Parathyroid adenoma (tissue), 2 donors: Measurements from ENCODE around the gene SUPT6H.

Experiments used
- H2AFZ ChIP-seq: fragments of 300-600 bp; sonication (generic); one replicate; pipeline ENCODE4 v1.7.0; 2017; ENCODE audit warnings: antibody characterized with exemption, mild to moderate bottlenecking
- H3K27ac ChIP-seq: fragments of 300-600 bp; sonication (generic); one replicate; pipeline ENCODE4 v1.7.0; 2017
- H3K27me3 ChIP-seq: fragments of 300-600 bp; sonication (generic); one replicate; pipeline ENCODE4 v1.7.0; 2017; ENCODE audit warnings: low read length; ENCODE audit not compliant: control insufficient read depth, insufficient read depth
- H3K36me3 ChIP-seq: fragments of 300-600 bp; sonication (generic); one replicate; pipeline ENCODE4 v1.7.0; 2017; ENCODE audit warnings: low read length; ENCODE audit not compliant: control insufficient read depth, insufficient read depth
- H3K4me1 ChIP-seq: fragments of 300-600 bp; sonication (generic); one replicate; pipeline ENCODE4 v1.7.0; 2017; ENCODE audit warnings: control low read depth
- H3K4me2 ChIP-seq: fragments of 300-600 bp; sonication (generic); one replicate; pipeline ENCODE4 v1.7.0; 2017; ENCODE audit warnings: low read length
- H3K4me3 ChIP-seq: fragments of 300-600 bp; sonication (generic); one replicate; pipeline ENCODE4 v1.7.0; 2017; ENCODE audit warnings: low read depth, low read length
- H3K79me2 ChIP-seq: fragments of 300-600 bp; sonication (generic); one replicate; pipeline ENCODE4 v1.7.0; 2017; ENCODE audit warnings: control low read depth
- H3K9ac ChIP-seq: fragments of 300-600 bp; sonication (generic); one replicate; pipeline ENCODE4 v1.7.0; 2017; ENCODE audit warnings: mild to moderate bottlenecking
- H3K9me3 ChIP-seq: fragments of 300-600 bp; sonication (generic); one replicate; pipeline ENCODE4 v1.7.0; 2017; ENCODE audit warnings: low read length; ENCODE audit not compliant: control insufficient read depth
- TF ChIP-seq, protein P1 (sequence below): fragments of 300-600 bp; sonication (generic); IDR thresholded peaks from one replicate; pipeline ENCODE4 v1.7.0; 2017; ENCODE audit warnings: antibody characterized with exemption, mild to moderate bottlenecking
- donor health status: primary hyperparathyroidism.

The SUPT6H gene

DNA sequence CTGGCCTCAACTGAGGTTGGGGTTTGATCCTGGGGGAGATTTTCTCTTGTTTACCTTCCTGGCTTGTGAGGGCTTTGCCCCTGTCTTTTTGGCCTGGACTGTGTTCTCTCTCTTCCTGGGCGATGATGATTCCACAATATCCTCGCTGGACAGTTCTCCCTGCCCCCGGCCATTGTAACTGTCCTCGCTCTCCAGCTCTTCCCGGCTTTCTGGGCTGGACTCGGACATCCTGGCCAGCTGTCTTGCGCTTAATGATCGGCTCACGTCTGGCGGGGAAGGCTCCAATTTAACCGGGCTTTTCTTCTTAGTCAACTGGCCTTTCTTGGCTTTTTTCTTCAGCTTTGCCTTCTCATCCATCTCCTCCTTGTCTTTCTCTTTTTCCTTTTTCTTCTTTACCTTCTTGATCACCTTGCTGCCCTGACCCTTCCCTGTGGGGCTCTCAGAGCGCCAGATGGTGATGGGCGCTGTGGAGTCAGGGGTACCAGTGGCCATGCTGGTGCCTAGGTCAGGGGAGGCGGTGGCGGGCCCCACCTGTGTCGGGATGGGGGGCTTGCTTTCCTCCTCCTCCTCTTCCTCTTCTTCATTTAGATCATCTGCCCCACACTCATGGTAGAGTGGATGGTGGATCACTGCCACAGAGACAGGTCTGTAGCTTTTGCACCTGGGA lies 41.7 kb downstream of the SUPT6H start:
- Histone ChIP-seq H3K4me2 (no peak overlapping the region), H2AFZ (no peak overlapping the region), H3K4me1 (no peaks in the 10 kb centered on the region), H3K27ac (no peak overlapping the region), H3K9me3 (no peaks in the 10 kb centered on the region), H3K9ac (no peak overlapping the region), H3K36me3 (no peaks in the 10 kb centered on the region), H3K27me3 (no peaks in the 10 kb centered on the region), H3K4me3 (no peak overlapping the region), H3K79me2 (no peaks in the 10 kb centered on the region)
- TF ChIP-seq, protein P1, sequence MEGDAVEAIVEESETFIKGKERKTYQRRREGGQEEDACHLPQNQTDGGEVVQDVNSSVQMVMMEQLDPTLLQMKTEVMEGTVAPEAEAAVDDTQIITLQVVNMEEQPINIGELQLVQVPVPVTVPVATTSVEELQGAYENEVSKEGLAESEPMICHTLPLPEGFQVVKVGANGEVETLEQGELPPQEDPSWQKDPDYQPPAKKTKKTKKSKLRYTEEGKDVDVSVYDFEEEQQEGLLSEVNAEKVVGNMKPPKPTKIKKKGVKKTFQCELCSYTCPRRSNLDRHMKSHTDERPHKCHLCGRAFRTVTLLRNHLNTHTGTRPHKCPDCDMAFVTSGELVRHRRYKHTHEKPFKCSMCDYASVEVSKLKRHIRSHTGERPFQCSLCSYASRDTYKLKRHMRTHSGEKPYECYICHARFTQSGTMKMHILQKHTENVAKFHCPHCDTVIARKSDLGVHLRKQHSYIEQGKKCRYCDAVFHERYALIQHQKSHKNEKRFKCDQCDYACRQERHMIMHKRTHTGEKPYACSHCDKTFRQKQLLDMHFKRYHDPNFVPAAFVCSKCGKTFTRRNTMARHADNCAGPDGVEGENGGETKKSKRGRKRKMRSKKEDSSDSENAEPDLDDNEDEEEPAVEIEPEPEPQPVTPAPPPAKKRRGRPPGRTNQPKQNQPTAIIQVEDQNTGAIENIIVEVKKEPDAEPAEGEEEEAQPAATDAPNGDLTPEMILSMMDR = no peak

DNA sequence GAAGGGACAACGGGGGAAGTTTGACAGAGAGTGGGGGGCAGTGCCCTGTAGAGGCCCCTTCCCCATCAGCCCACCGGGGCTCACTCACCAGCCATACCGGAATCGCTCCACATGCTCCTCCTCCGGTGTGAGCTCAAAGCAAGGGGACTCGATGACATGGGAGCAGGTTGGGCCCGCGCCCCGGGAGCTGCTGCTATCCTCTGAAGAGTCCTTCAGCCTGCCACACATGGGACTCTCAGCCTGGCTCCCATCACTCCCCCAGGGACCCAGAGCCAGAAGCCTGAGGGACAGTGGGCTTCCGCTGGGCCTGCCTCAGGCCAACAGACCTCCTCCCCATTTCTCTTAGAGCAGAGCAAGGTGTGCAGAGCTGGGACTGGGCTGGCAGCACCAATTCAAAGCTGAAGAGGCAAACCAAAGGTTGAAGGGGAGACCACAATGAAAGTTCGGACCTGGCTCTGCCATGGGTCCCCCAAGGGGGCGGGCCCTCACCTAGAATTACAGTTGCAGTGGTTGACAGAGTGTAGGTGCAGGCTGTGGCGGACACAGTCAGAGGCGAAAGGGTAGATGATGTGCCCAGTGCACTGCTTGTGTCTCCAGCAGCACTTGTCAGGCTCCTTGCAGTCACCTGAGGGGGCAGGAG lies 42.3 kb downstream of the SUPT6H start:
- Histone ChIP-seq H3K27ac (no peak overlapping the region), H3K4me3 (no peak overlapping the region), H3K9ac (no peak overlapping the region), H3K79me2 (no peaks in the 10 kb centered on the region), H3K9me3 (no peaks in the 10 kb centered on the region), H3K27me3 (no peaks in the 10 kb centered on the region), H3K4me2 (no peak overlapping the region), H3K4me1 (no peaks in the 10 kb centered on the region), H2AFZ (no peak overlapping the region), H3K36me3 (no peaks in the 10 kb centered on the region)
- TF ChIP-seq, protein P1 = no peak

DNA sequence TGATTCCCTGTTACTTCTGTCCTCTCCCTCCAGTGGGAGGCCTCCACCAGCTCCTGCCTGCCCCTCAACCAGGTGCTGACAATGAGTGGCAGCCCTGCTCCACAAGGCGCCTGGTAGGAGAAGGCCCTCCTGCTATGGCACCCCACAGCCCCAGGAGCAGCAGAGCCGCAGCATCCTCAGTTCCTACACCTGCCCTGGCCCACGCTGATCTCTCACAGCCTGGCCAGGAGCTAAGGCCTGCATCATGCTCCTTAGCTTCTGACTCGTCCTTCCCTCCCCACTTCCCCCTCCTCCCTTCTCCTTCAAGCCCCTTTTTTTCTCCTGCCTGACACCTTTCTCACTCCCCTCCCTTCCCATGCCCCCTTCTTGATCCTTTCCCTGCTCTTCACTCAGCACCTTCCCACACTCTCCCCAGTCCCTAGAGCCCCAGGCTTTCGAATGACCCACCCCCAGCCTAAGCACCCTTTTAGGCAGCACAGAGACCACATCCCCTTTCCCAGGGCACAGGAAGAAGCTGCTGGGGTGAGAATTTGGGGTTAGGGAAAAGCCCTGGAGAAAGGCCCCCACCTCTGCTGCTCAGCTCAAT lies 43.2 kb downstream of the SUPT6H start:
- H3K9ac ChIP-seq = no peak overlapping the region
- no peak overlapping the region for H2AFZ ChIP-seq
- H3K4me1 ChIP-seq = no peaks in the 10 kb centered on the region
- no peak overlapping the region for H3K27ac ChIP-seq
- no peaks in the 10 kb centered on the region for H3K9me3 ChIP-seq
- H3K4me2 ChIP-seq = no peak overlapping the region
- H3K79me2 ChIP-seq = no peaks in the 10 kb centered on the region
- H3K27me3 ChIP-seq = no peaks in the 10 kb centered on the region
- TF ChIP-seq, protein P1 = no peak
- no peak overlapping the region for H3K4me3 ChIP-seq
- H3K36me3 ChIP-seq = no peaks in the 10 kb centered on the region

DNA sequence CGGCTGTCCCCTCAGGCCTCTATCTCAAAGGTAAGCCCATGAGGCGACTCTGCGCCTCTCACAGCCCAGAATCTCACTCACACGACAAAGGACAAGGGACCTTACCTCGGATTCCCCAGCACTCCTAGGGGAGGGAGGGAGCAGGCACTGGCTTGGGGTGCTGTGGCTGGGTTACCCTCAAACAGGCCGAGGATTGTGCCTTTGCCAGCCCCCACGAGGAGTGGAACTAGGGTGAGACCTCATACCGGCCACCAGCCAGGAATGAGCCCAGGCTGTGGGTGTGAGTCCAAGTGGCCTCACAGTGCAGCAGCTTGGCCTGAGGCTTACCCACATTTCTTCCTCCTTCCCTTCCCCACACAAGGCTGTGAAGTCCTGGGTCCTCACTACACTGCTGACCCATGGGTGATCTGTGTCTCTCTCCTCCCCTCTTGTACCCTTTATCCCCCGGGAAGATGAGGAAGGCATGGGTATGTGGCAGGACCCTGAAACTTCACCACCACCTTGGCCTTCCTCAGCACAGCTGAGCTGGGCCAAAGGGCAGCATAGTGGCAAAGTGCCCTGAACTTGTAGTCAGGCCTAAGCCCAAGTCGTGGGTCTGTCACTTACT lies 43.8 kb downstream of the SUPT6H start:
- no peaks in the 10 kb centered on the region for H3K79me2 ChIP-seq
- H2AFZ ChIP-seq = no peak overlapping the region
- no peaks in the 10 kb centered on the region for H3K36me3 ChIP-seq
- H3K27ac ChIP-seq = no peak overlapping the region
- TF ChIP-seq, protein P1 = no peak
- H3K27me3 ChIP-seq = no peaks in the 10 kb centered on the region
- no peak overlapping the region for H3K4me3 ChIP-seq
- no peak overlapping the region for H3K4me2 ChIP-seq
- no peak overlapping the region for H3K9ac ChIP-seq
- H3K4me1 ChIP-seq = no peaks in the 10 kb centered on the region
- H3K9me3 ChIP-seq = no peaks in the 10 kb centered on the region
